NCI-H345 treated with DMSO at 0.1 percent for 48 hours (cell line): ENCODE results near the gene ZNF100.
"Not testable (repeated sequence)": the region's sequence is repeated elsewhere in the genome, so short reads cannot be mapped to it uniquely, and the experiment has no call there.

Experiments
- DNase-seq: peaks from one replicate; lab custom pipeline; 2025; ENCODE audit not compliant: unreplicated experiment; lab: John Stamatoyannopoulos, UW

Gene ZNF100

GRCh38 chr19:21767065-21767800 lies at the start of gene ZNF100:
Gene ZNF100, minus strand, starts transcription at chr19:21767579. Its CDS starts 150 bp downstream, at chr19:21767429.
- peak; percentile 68 for DNase-seq

GRCh38 chr19:21812448-21812847 lies 45.1 kb upstream of the ZNF100 start:
- DNase-seq: no peak

GRCh38 chr19:21808400-21809000 lies 41.1 kb upstream of the ZNF100 start:
- DNase-seq: not testable (repeated sequence)

- DNase-seq: no peak
Observed at GRCh38 chr19:21789466-21790085, 22.2 kb upstream of the ZNF100 start.

DNA sequence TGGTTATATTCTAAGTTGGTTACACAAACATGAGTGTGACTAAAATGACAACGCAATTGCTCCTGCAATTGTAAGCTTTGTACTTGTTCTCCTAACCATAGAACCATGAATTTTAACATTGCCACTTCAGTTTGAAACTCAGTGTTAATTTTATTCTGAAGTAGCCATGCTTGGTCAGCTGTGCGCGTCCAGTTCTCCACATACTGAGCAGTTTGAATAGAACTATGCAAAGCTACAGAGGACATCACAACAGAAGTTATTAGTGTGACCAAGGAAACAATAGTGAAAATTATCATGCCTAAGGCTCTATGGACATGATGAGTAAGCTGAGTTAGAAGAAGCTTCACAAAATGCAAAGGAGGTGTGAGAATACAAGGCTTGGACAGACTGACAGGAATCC lies 19.6 kb upstream of the ZNF100 start:
- DNase-seq: no peak

- not testable (repeated sequence) for DNase-seq
Observed at GRCh38 chr19:21775792-21776191, 8.4 kb upstream of the ZNF100 start.

- not testable (repeated sequence) for DNase-seq
Observed at GRCh38 chr19:21766705-21767064, 694 bp downstream of the ZNF100 start.

DNA sequence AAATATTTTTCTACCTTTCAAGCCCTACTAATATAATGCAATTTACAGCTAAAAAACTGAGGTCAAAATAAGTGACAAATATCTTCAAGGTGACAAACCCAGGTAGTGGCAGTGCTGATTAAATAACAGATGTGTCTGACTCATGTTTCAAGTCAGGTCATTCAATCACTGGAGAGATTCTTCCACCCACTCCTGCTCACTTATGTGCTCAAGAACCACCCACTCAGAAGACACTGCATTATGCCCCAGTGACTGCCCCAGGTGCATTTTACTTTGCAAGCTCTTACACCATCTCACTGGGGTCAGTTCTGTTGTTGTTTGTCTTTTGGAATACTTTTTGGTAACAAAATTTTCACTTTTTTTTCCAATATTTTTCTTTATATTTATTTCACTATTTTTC lies 2.2 kb downstream of the ZNF100 start:
- no peak for DNase-seq

GRCh38 chr19:21761547-21761946 lies 5.8 kb downstream of the ZNF100 start:
- not testable (repeated sequence) for DNase-seq

GRCh38 chr19:21758296-21758695 lies 9.1 kb downstream of the ZNF100 start:
- DNase-seq: no peak

- not testable (repeated sequence) for DNase-seq
Observed at GRCh38 chr19:21755555-21755954, 11.8 kb downstream of the ZNF100 start.

GRCh38 chr19:21751384-21751783 lies 16.0 kb downstream of the ZNF100 start:
- DNase-seq: no peak

GRCh38 chr19:21750586-21751128 lies 16.7 kb downstream of the ZNF100 start:
- no peak for DNase-seq

- DNase-seq: no peak
Observed at GRCh38 chr19:21749090-21749489, 18.3 kb downstream of the ZNF100 start.

DNA sequence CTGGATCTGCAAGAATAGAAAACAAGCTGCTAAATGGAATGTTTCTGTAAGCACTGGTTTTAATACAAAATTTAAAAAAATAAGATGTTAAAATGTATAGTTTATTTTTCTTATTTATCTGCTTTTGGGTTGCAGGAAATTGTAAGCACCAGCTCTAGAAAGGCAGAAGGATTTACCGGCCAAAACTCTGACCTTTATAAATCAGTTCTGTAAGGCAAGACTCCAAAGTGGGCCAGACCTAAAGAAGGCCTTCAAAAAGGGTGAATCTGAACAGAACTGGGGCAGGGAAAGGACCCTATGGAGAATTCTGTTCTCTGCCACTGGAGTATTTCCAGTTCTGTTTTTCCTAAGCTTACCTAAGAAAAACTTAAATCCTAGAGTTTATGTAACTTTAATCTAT lies 19.3 kb downstream of the ZNF100 start:
- no peak for DNase-seq

- DNase-seq: no peak
Observed at GRCh38 chr19:21740559-21740958, 26.8 kb downstream of the ZNF100 start.

DNA sequence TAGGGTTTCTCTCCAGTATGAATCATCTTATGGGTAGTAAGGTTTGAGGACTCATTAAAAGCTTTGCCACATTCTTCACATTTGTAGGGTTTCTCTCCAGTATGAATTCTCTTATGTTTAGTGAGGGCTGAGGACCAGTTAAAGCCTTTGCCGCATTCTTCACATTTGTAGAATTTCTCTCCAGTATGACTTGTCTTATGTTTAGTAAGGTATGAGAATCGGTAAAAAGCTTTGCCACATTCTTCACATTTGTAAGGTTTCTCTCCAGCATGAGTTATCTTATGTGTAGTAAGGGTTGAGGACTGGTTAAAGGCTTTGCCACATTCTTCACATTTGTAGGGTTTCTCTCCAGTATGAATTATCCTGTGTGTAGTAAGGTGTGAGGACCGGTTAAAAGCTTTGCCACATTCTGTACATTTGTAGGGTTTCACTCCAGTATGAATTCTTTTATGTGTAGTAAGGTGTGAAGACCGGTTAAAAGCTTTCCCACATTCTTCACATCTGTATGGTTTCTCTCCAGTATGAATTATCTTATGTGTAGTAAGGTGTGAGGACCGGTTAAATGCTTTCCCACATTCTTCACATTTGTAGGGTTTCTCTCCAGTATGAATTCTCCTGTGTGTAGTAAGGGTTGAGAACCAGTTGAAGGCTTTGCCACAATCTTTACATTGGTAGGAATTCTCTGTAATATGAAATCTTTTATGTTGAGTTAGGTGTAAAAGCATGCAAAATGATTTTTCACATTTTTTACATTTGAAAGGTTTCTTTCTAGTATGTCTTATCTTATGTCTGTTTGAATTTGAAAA lies 40.2 kb downstream of the ZNF100 start:
- DNase-seq: not testable (repeated sequence)

DNA sequence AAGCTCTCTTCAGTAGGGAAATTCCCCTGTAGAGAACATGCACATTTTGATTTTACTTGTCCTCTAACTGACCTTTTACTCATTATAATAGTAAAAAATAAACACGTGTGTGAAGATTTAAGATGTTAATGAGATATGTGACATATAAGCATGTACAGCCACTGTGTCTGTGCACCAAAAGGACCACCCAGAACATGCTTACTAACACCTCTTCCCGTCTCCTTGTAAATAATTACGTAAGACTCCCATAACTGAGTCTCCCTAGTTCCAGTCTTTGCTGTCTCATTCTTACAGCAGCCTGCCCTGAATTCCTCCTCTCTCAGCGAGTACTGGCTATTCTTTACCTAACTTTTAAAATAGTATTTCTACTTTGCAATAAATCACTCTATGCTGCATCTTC lies 53.6 kb downstream of the ZNF100 start:
- no peak for DNase-seq

- no peak for DNase-seq
Observed at GRCh38 chr19:21709464-21709863, 57.9 kb downstream of the ZNF100 start.

- not testable (repeated sequence) for DNase-seq
Observed at GRCh38 chr19:21707878-21708277, 59.5 kb downstream of the ZNF100 start.

GRCh38 chr19:21707065-21707464 lies 60.3 kb downstream of the ZNF100 start:
- no peak for DNase-seq
